Measurements from ENCODE around the gene ZBTB6.

GRCh38 chr9:122961139-122961538 is 48.0 kb upstream of the ZBTB6 start:
- TF ChIP-seq EZH2 (IDR thresholded peaks at IDR 0.05) (no peak), POLR2AphosphoS5 (IDR thresholded peaks at IDR 0.05; ENCODE audit: borderline replicate concordance, low read depth, low read length) (no peak), FOXP2 (optimal IDR thresholded peaks at IDR 0.05; ENCODE audit: control extremely low read depth, extremely low read length, insufficient read depth) (no peak)

All from SK-N-MC (cell line).